ENCODE results near the gene GARIN6. TPM values are rescaled to one million over a fixed set of nuclear protein-coding genes. Genes with fewer than 3 reads are reported as not detected.
"Not testable (repeated sequence)": the region's sequence is repeated elsewhere in the genome, so short reads cannot be mapped to it uniquely, and the experiment has no call there.

The GARIN6 gene
- not detected for polyA plus RNA-seq (2012; ENCODE audit: missing spikeins)

DNA sequence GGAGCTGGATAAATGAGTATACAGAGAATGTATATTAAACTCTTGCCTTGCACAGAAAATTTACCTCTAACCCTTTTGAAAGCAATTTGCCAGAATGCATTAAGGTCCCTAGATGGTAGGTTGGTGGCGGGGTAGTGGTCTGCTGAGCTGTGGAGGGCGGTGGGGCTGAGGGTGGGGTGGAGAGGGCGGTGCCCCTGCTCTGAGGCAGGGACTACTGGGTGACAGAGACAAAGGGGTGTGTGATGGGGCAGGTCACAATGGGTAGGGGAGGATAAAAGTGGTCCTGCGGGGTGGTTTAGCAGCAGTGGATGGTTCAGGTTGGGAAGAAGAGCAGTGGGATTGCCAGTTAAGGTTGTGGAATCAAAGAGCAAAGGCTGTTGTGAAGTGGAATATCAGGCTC is at the start of gene GARIN6:
Gene GARIN6, plus strand, starts transcription at position 301 of the 400 bp plus-strand sequence. CDS start 422 bp downstream, outside the sequence.
- DNase-seq (ENCODE audit: insufficient read length) (no peak), FAIRE-seq (no peak)
- TF ChIP-seq POLR2A (IDR thresholded peaks at IDR 0.05; ENCODE audit: low read depth, low read length) (no peak), POLR2AphosphoS5 (IDR thresholded peaks at IDR 0.05; ENCODE audit: low read depth, low read length) (no peak), TAF1 (IDR thresholded peaks at IDR 0.05; ENCODE audit: borderline replicate concordance, low read depth, low read length) (no peak)

- no peak for FAIRE-seq
- DNase-seq (ENCODE audit: insufficient read length) = no peak
- no peak for TF ChIP-seq POLR2A (IDR thresholded peaks at IDR 0.05; ENCODE audit: low read depth, low read length)
- TF ChIP-seq POLR2AphosphoS5 (IDR thresholded peaks at IDR 0.05; ENCODE audit: low read depth, low read length) = no peak
- no peak for TF ChIP-seq TAF1 (IDR thresholded peaks at IDR 0.05; ENCODE audit: borderline replicate concordance, low read depth, low read length)
Observed at GRCh38 chr12:99598785-99599184, 48.8 kb upstream of the GARIN6 start.

- FAIRE-seq = peak; percentile 60
- DNase-seq (ENCODE audit: insufficient read length) = no peak
- no peak for TF ChIP-seq POLR2A (IDR thresholded peaks at IDR 0.05; ENCODE audit: low read depth, low read length)
- TF ChIP-seq TAF1 (IDR thresholded peaks at IDR 0.05; ENCODE audit: borderline replicate concordance, low read depth, low read length) = no peak
- TF ChIP-seq POLR2AphosphoS5 (IDR thresholded peaks at IDR 0.05; ENCODE audit: low read depth, low read length) = no peak
Observed at GRCh38 chr12:99600388-99600787, 47.2 kb upstream of the GARIN6 start.

- TF ChIP-seq POLR2AphosphoS5 (IDR thresholded peaks at IDR 0.05; ENCODE audit: low read depth, low read length) (no peak), TAF1 (IDR thresholded peaks at IDR 0.05; ENCODE audit: borderline replicate concordance, low read depth, low read length) (no peak), POLR2A (IDR thresholded peaks at IDR 0.05; ENCODE audit: low read depth, low read length) (no peak)
- no peak for DNase-seq (ENCODE audit: insufficient read length)
- no peak for FAIRE-seq
Observed at GRCh38 chr12:99609455-99610181, 37.9 kb upstream of the GARIN6 start.

- TF ChIP-seq TAF1 (IDR thresholded peaks at IDR 0.05; ENCODE audit: borderline replicate concordance, low read depth, low read length) = no peak
- no peak for TF ChIP-seq POLR2A (IDR thresholded peaks at IDR 0.05; ENCODE audit: low read depth, low read length)
- no peak for TF ChIP-seq POLR2AphosphoS5 (IDR thresholded peaks at IDR 0.05; ENCODE audit: low read depth, low read length)
- DNase-seq (ENCODE audit: insufficient read length) (no peak), FAIRE-seq (no peak)
Observed at GRCh38 chr12:99611117-99611516, 36.4 kb upstream of the GARIN6 start.

- FAIRE-seq (no peak), DNase-seq (ENCODE audit: insufficient read length) (no peak)
- TF ChIP-seq TAF1 (IDR thresholded peaks at IDR 0.05; ENCODE audit: borderline replicate concordance, low read depth, low read length) = no peak
- no peak for TF ChIP-seq POLR2AphosphoS5 (IDR thresholded peaks at IDR 0.05; ENCODE audit: low read depth, low read length)
- TF ChIP-seq POLR2A (IDR thresholded peaks at IDR 0.05; ENCODE audit: low read depth, low read length) = no peak
Observed at GRCh38 chr12:99611599-99611998, 36.0 kb upstream of the GARIN6 start.

DNA sequence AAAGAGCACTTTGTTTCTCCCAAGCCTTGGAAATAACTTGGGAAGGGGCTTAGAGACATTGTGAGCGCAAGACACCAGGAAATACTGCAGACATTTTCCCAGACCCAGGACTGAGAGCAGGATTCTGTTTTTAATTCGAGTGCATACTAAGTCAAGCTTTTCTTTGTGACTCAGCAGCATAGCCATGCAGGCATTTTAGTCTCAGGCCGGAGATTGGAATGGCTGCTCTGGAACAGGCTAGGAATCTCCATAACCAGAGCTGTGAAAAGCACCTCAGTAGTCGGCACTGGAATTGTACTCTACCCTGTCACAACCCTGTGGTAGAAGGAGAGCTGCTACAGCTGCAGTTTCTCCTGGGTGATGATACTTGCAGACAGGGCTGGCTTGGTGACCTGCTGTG is 28.9 kb upstream of the GARIN6 start:
- TF ChIP-seq TAF1 (IDR thresholded peaks at IDR 0.05; ENCODE audit: borderline replicate concordance, low read depth, low read length) = no peak
- TF ChIP-seq POLR2AphosphoS5 (IDR thresholded peaks at IDR 0.05; ENCODE audit: low read depth, low read length) = no peak
- no peak for TF ChIP-seq POLR2A (IDR thresholded peaks at IDR 0.05; ENCODE audit: low read depth, low read length)
- no peak for DNase-seq (ENCODE audit: insufficient read length)

DNA sequence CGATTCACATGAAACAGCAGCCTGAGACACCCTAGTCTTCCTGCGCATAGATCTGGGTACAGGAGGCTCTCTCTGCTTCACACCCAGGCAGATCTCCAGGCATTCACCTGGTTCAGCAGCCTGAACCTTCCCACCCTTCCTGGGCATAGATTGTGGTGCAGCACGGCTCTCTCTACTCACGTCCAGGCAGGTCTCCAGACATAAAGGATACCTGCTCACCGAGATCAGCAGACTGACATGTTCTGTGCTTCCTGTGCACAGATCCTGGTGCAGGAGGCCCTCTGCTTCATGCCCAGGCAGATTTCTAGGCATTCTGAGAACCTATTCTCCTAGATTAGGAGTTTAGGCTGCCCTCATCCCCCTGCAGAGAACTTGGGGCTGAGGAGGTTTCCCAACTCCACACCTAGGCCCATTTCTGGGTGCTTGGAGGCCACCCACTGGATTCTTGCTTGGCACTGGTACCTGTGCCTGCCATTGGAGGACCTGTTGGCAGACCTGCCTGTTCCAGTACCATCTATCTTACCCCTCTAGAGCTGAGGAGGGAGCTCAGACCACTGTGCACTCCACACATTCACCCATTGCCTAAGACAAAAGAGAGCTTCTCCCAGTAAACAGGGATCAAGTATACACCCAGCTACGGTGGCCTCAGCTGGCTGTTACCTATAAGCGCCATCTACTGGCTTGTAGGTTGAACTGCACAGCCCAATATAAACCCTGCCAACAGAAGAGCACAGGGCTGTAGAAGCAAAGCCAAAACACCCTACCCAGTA is 28.0 kb upstream of the GARIN6 start:
- DNase-seq (ENCODE audit: insufficient read length) (no peak), FAIRE-seq (peak; percentile 83)
- TF ChIP-seq POLR2AphosphoS5 (IDR thresholded peaks at IDR 0.05; ENCODE audit: low read depth, low read length) = no peak
- no peak for TF ChIP-seq POLR2A (IDR thresholded peaks at IDR 0.05; ENCODE audit: low read depth, low read length)
- TF ChIP-seq TAF1 (IDR thresholded peaks at IDR 0.05; ENCODE audit: borderline replicate concordance, low read depth, low read length) = no peak

More for the DNA sequence above, 28.9 kb upstream of the GARIN6 start:
- no peak for FAIRE-seq

- FAIRE-seq = no peak
- no peak for DNase-seq (ENCODE audit: insufficient read length)
- TF ChIP-seq POLR2A (IDR thresholded peaks at IDR 0.05; ENCODE audit: low read depth, low read length) (no peak), TAF1 (IDR thresholded peaks at IDR 0.05; ENCODE audit: borderline replicate concordance, low read depth, low read length) (no peak), POLR2AphosphoS5 (IDR thresholded peaks at IDR 0.05; ENCODE audit: low read depth, low read length) (no peak)
Observed at GRCh38 chr12:99620159-99620479, 27.4 kb upstream of the GARIN6 start.

DNA sequence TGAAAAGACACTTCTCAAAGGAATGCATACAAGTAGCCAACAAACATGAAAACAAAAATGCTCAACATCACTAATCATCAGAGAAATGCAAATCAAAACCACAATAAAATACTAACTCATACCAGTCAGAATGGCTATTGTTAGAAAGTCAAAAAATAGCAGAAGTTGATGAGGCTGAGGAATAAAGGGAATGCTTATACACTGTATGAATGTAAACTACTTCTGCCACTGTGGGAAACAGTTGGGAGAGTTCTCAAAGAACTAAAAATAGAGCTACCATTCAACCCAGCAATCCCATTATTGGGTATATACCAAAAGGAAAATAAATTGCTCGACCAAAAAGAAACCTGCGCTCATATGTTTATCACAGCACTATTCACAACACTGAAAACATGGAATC is 23.0 kb upstream of the GARIN6 start:
- peak; percentile 79 for FAIRE-seq
- DNase-seq (ENCODE audit: insufficient read length) = not testable (repeated sequence)

DNA sequence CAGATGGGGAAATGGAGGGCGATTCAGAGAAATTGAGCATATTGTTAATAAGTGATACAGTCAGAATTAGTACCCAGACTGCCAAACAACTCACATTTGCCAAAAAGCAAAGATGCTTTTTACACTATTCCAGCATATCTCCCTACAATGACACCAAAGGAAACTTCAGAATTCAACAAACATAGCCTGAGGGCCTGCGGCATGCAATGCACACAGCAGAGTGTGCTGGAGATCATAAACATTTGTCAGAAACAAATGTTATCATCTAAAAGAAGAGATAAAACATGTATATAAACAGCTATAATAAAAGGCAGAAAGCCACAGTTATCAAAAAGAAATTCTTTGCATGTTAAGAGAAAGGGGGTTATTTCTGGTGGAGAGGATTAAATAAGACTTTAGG is 20.1 kb upstream of the GARIN6 start:
- FAIRE-seq (no peak), DNase-seq (ENCODE audit: insufficient read length) (no peak)
- no peak for TF ChIP-seq POLR2A (IDR thresholded peaks at IDR 0.05; ENCODE audit: low read depth, low read length)
- TF ChIP-seq TAF1 (IDR thresholded peaks at IDR 0.05; ENCODE audit: borderline replicate concordance, low read depth, low read length) = no peak
- no peak for TF ChIP-seq POLR2AphosphoS5 (IDR thresholded peaks at IDR 0.05; ENCODE audit: low read depth, low read length)

GRCh38 chr12:99644629-99645028 is 2.9 kb upstream of the GARIN6 start:
- no peak for DNase-seq (ENCODE audit: insufficient read length)
- no peak for FAIRE-seq
- TF ChIP-seq POLR2AphosphoS5 (IDR thresholded peaks at IDR 0.05; ENCODE audit: low read depth, low read length) (no peak), TAF1 (IDR thresholded peaks at IDR 0.05; ENCODE audit: borderline replicate concordance, low read depth, low read length) (no peak), POLR2A (IDR thresholded peaks at IDR 0.05; ENCODE audit: low read depth, low read length) (no peak)
